Measurements from ENCODE around the gene CDYL2.

Gene CDYL2

DNA sequence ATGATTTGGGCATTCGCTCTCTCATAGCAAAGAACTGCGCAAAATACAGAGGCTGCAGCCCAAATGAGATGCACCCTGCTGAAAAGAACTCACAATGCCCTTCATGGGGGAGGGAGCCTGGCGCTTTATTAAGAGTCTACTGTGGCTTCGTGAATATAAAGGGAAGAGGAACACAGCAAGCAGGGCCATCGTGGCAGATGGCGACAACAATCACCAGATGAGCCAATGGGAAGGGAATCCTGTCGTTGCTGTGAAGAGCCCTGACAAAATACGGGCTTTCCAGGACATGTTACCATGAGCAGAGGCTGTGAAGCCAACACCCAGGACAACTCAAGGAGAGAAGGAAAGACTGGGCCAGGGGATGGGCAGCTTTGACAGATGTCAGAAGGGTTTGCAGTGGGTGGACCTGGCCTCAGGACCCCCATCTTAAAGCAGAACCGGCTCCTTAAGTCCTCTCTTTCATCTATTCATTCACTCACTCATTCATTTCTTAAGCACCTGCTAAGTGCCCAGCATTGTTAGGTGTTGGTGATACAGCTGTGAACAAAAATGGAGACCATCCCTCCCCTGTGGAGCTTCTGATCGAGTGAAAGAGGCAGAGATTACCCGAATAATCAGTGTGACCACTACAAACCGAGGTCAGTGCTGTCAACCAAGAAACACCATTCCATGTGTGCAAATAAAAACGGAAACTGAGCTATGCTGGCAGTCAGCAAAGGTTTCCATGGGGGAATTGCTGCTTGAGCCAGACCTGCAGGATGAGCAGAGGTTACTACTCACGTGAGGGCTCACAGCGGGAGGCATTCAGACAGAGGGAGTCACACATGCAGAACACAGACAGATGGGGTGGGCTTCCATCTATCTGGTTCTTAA is 137.8 kb downstream of the CDYL2 start:
- Histone ChIP-seq H3K9ac (ENCODE audit: low read length) (no peak overlapping the region), H2AFZ (ENCODE audit: low read depth, low read length) (no peak overlapping the region), H3K4me3 (ENCODE audit: low read length) (no peak overlapping the region), H3K27me3 (ENCODE audit: low read depth, low read length) (peaks cover 5% of the 10 kb centered on the region), H3K9me3 (ENCODE audit: insufficient read depth, low read length) (no peaks in the 10 kb centered on the region; the same call in 1 of the 2 replicates), H3K4me1 (ENCODE audit: low read length) (peaks cover 20% of the 10 kb centered on the region), H3K79me2 (ENCODE audit: low read length) (no peaks in the 10 kb centered on the region), H4K20me1 (ENCODE audit: insufficient read depth, low read length) (no peaks in the 10 kb centered on the region), H3K4me2 (ENCODE audit: low read length) (no peak overlapping the region), H3K36me3 (replicated peaks; ENCODE audit: low read depth, low read length) (no peaks in the 10 kb centered on the region), H3K27ac (ENCODE audit: low read length) (no peak overlapping the region)
- no peak for TF ChIP-seq EZH2phosphoT487 (IDR thresholded peaks at IDR 0.05; ENCODE audit: low read depth)
- TF ChIP-seq, protein P1, sequence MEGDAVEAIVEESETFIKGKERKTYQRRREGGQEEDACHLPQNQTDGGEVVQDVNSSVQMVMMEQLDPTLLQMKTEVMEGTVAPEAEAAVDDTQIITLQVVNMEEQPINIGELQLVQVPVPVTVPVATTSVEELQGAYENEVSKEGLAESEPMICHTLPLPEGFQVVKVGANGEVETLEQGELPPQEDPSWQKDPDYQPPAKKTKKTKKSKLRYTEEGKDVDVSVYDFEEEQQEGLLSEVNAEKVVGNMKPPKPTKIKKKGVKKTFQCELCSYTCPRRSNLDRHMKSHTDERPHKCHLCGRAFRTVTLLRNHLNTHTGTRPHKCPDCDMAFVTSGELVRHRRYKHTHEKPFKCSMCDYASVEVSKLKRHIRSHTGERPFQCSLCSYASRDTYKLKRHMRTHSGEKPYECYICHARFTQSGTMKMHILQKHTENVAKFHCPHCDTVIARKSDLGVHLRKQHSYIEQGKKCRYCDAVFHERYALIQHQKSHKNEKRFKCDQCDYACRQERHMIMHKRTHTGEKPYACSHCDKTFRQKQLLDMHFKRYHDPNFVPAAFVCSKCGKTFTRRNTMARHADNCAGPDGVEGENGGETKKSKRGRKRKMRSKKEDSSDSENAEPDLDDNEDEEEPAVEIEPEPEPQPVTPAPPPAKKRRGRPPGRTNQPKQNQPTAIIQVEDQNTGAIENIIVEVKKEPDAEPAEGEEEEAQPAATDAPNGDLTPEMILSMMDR (IDR thresholded peaks at IDR 0.05; ENCODE audit: low read depth, low read length), result no peak

DNA sequence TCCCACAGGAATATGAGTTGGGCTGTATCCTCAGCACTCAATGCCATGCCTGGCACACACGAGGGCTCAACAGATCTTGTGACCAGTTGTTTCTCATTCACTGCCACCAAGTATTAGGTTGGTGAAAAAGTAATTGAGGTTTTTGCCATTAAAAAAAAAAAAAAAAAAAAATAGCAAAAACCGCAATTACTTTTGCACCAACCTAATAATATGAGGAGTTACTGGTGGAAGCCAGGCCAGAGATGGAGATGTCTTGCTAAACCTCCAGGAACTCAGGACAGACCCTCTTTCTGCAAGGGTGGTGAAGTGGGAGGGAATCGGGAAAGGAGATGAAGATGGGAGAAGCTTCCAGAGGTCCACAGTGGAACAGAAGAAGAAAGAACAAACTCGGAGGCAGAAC is 139.0 kb downstream of the CDYL2 start:
- H3K4me2 ChIP-seq (ENCODE audit: low read length), result no peak overlapping the region
- H3K36me3 ChIP-seq (replicated peaks; ENCODE audit: low read depth, low read length), result no peaks in the 10 kb centered on the region
- no peaks in the 10 kb centered on the region for H4K20me1 ChIP-seq (ENCODE audit: insufficient read depth, low read length)
- peaks cover 5% of the 10 kb centered on the region for H3K27me3 ChIP-seq (ENCODE audit: low read depth, low read length)
- H3K4me1 ChIP-seq (ENCODE audit: low read length), result peaks cover 7% of the 10 kb centered on the region
- H3K9ac ChIP-seq (ENCODE audit: low read length), result no peak overlapping the region
- no peak overlapping the region for H2AFZ ChIP-seq (ENCODE audit: low read depth, low read length)
- H3K4me3 ChIP-seq (ENCODE audit: low read length), result no peak overlapping the region
- no peak overlapping the region for H3K27ac ChIP-seq (ENCODE audit: low read length)
- no peak for TF ChIP-seq EZH2phosphoT487 (IDR thresholded peaks at IDR 0.05; ENCODE audit: low read depth)
- TF ChIP-seq, protein P1 (IDR thresholded peaks at IDR 0.05; ENCODE audit: low read depth, low read length), result no peak
- no peaks in the 10 kb centered on the region; the same call in 1 of the 2 replicates for H3K9me3 ChIP-seq (ENCODE audit: insufficient read depth, low read length)
- H3K79me2 ChIP-seq (ENCODE audit: low read length), result no peaks in the 10 kb centered on the region

DNA sequence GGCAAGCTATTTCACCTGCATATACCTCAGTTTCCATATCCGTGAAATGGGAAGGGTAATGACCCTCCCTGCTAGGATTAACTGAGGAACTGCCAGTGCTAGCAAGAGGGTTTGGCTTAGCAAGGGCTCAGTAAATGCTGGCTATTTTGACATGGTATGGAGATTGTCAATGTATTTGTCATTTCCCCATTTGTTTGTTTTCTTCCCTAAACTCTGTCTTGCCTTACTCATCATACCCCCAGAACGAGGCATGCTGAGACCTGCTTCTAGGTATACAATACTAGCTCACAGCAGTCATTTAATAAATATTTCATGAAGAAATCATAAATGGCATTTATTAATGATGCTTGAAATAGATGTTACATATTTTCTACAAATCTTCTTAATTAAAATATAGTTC is 139.6 kb downstream of the CDYL2 start:
- TF ChIP-seq, protein P1 (IDR thresholded peaks at IDR 0.05; ENCODE audit: low read depth, low read length), result no peak

DNA sequence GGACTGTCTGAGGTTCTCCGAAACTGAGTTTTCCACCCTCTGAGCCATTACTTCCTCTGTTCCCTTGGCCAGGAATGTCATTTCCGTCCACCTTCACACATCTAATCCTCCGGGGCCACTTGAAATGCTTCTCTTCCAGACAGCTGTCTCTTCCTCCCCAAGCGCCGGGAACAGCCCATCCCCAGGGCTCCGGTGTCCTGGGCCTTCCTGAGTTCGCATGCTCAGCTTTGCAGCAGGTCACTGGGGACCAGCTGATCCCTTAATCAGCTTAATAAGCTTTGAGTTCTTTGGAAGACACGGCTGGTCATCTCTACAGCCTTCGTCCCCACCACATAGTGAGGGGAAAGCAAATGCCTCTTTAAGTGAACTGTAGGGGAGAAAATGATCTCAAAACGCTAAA is 140.2 kb downstream of the CDYL2 start:
- Histone ChIP-seq H3K9me3 (ENCODE audit: insufficient read depth, low read length) (no peaks in the 10 kb centered on the region), H4K20me1 (ENCODE audit: insufficient read depth, low read length) (no peaks in the 10 kb centered on the region), H3K27me3 (ENCODE audit: low read depth, low read length) (peaks cover 5% of the 10 kb centered on the region), H3K4me1 (ENCODE audit: low read length) (no peaks in the 10 kb centered on the region), H3K27ac (ENCODE audit: low read length) (no peak overlapping the region), H3K79me2 (ENCODE audit: low read length) (no peaks in the 10 kb centered on the region), H2AFZ (ENCODE audit: low read depth, low read length) (no peak overlapping the region), H3K4me3 (ENCODE audit: low read length) (no peak overlapping the region), H3K4me2 (ENCODE audit: low read length) (no peak overlapping the region), H3K9ac (ENCODE audit: low read length) (no peak overlapping the region), H3K36me3 (replicated peaks; ENCODE audit: low read depth, low read length) (no peaks in the 10 kb centered on the region)
- TF ChIP-seq, protein P1 (IDR thresholded peaks at IDR 0.05; ENCODE audit: low read depth, low read length), result no peak
- TF ChIP-seq EZH2phosphoT487 (IDR thresholded peaks at IDR 0.05; ENCODE audit: low read depth), result no peak

More for the DNA sequence above, 139.6 kb downstream of the CDYL2 start:
- no peaks in the 10 kb centered on the region for H3K9me3 ChIP-seq (ENCODE audit: insufficient read depth, low read length)
- no peak overlapping the region for H2AFZ ChIP-seq (ENCODE audit: low read depth, low read length)
- H3K79me2 ChIP-seq (ENCODE audit: low read length), result no peaks in the 10 kb centered on the region
- H3K4me3 ChIP-seq (ENCODE audit: low read length), result no peak overlapping the region
- H3K4me2 ChIP-seq (ENCODE audit: low read length), result no peak overlapping the region
- peaks cover 2% of the 10 kb centered on the region; the same call in 1 of the 2 replicates for H3K4me1 ChIP-seq (ENCODE audit: low read length)
- H4K20me1 ChIP-seq (ENCODE audit: insufficient read depth, low read length), result no peaks in the 10 kb centered on the region
- H3K9ac ChIP-seq (ENCODE audit: low read length), result no peak overlapping the region
- peaks cover 5% of the 10 kb centered on the region for H3K27me3 ChIP-seq (ENCODE audit: low read depth, low read length)
- no peaks in the 10 kb centered on the region for H3K36me3 ChIP-seq (replicated peaks; ENCODE audit: low read depth, low read length)
- H3K27ac ChIP-seq (ENCODE audit: low read length), result no peak overlapping the region
